ENCODE data around the gene TGFBR3.

The TGFBR3 gene

GRCh38 chr1:91651661-91652071, 234.3 kb downstream of the TGFBR3 start:
- peak overlapping the region; percentile 84 for H3K27ac ChIP-seq
- no peak for TF ChIP-seq CTCF (conservative IDR thresholded peaks at IDR 0.05; ENCODE audit: low read depth)
- DNase-seq (ENCODE audit: low spot score): no peak
- CTCF ChIA-PET: interaction anchor here (0.7 kb wide), 1 partner anchor 1199 kb away, joined by 6 read pairs; no protein-coding TSS in a partner anchor
- POLR2A ChIA-PET (ENCODE audit: low non-redundant PET): no interaction called here

- DNase-seq (ENCODE audit: low spot score): no peak
- ChIA-PET POLR2A (ENCODE audit: low non-redundant PET) (no interaction called here), CTCF (interaction anchor here (0.7 kb wide), 1 partner anchor 1198 kb away, joined by 6 read pairs; no protein-coding TSS in a partner anchor)
- no peak for TF ChIP-seq CTCF (conservative IDR thresholded peaks at IDR 0.05; ENCODE audit: low read depth)
- H3K27ac ChIP-seq: peak overlapping the region; percentile 84
Measured at GRCh38 chr1:91651243-91651642, 234.7 kb downstream of the TGFBR3 start.

- no peak for TF ChIP-seq CTCF (conservative IDR thresholded peaks at IDR 0.05; ENCODE audit: low read depth)
- peak overlapping the region; percentile 84 for H3K27ac ChIP-seq
- DNase-seq (ENCODE audit: low spot score): peak; percentile 69
- ChIA-PET POLR2A (ENCODE audit: low non-redundant PET) (no interaction called here), CTCF (no interaction called here)
Measured at GRCh38 chr1:91650764-91651163, 235.2 kb downstream of the TGFBR3 start.

GRCh38 chr1:91647061-91647460, 238.9 kb downstream of the TGFBR3 start:
- POLR2A ChIA-PET (ENCODE audit: low non-redundant PET): no interaction called here
- TF ChIP-seq CTCF (conservative IDR thresholded peaks at IDR 0.05; ENCODE audit: low read depth): no peak
- no peak overlapping the region for H3K27ac ChIP-seq
- no peak for DNase-seq (ENCODE audit: low spot score)
- CTCF ChIA-PET: interaction anchor here (0.5 to 0.7 kb wide), 2 partner anchors 11 to 1058 kb away, joined by 3 to 6 read pairs; no protein-coding TSS in a partner anchor

- TF ChIP-seq CTCF (conservative IDR thresholded peaks at IDR 0.05; ENCODE audit: low read depth): no peak
- POLR2A ChIA-PET (ENCODE audit: low non-redundant PET): no interaction called here
- CTCF ChIA-PET: interaction anchor here (0.6 kb wide), 1 partner anchor 1082 kb away, joined by 3 read pairs; no protein-coding TSS in a partner anchor
- H3K27ac ChIP-seq: no peak overlapping the region
- no peak for DNase-seq (ENCODE audit: low spot score)
Measured at GRCh38 chr1:91645031-91645430, 240.9 kb downstream of the TGFBR3 start.

GRCh38 chr1:91643431-91643830, 242.5 kb downstream of the TGFBR3 start:
- ChIA-PET CTCF (no interaction called here), POLR2A (ENCODE audit: low non-redundant PET) (no interaction called here)
- DNase-seq (ENCODE audit: low spot score): no peak
- TF ChIP-seq CTCF (conservative IDR thresholded peaks at IDR 0.05; ENCODE audit: low read depth): no peak
- H3K27ac ChIP-seq: no peak overlapping the region

All from RWPE1 (cell line).